Spleen (tissue), 11 donors: Measurements from ENCODE around the gene INSYN1. TPM values are rescaled to one million over a fixed set of nuclear protein-coding genes. Genes with fewer than 3 reads are reported as not detected.

Experiments used
- DNase-seq: peaks from one replicate; pipeline ENCODE4 v3.0.0-alpha.2; 2020
- H3K27ac ChIP-seq, 8 donors: fragments of 200-600 bp; sonication (generic) in 7 of 8; 1 replicate in 4 of 8; 2 replicates in 4 of 8; pipeline versions ENCODE4 v1.5.0 to v1.8.0; 2016 to 2021; ENCODE audit warnings: inconsistent platforms in 4 of 8, mild to moderate bottlenecking in 4 of 8, moderate library complexity in 1 of 8
- H3K27me3 ChIP-seq, 7 donors: fragments of 200-600 bp; sonication (generic) in 6 of 7; replicated peaks in 1 of 7; 1 replicate in 4 of 7; 2 replicates in 3 of 7; pipeline versions ENCODE4 v1.5.0 to v1.8.0; 2016 to 2021; ENCODE audit warnings: inconsistent platforms in 3 of 7, mild to moderate bottlenecking in 1 of 7
- H3K36me3 ChIP-seq, 6 donors: fragments of 200-600 bp; sonication (generic) in 5 of 6; 1 replicate in 4 of 6; 2 replicates in 2 of 6; pipeline versions ENCODE4 v1.5.0 to v1.8.0; 2016 to 2021; ENCODE audit warnings: inconsistent platforms in 2 of 6
- H3K4me1 ChIP-seq, 6 donors: fragments of 200-600 bp; sonication (generic) in 5 of 6; 1 replicate in 3 of 6; 2 replicates in 3 of 6; pipeline versions ENCODE4 v1.5.0 to v1.8.0; 2016 to 2021; ENCODE audit warnings: inconsistent platforms in 3 of 6
- H3K4me3 ChIP-seq, 8 donors: fragments of 200-600 bp; sonication (generic) in 7 of 8; 1 replicate in 4 of 8; 2 replicates in 4 of 8; pipeline versions ENCODE4 v1.5.0 to v1.8.0; 2016 to 2021; ENCODE audit warnings: inconsistent platforms in 4 of 8, mild to moderate bottlenecking in 4 of 8, moderate library complexity in 2 of 8
- H3K9me3 ChIP-seq, 8 donors: fragments of 200-600 bp; sonication (generic) in 7 of 8; 1 replicate in 4 of 8; 2 replicates in 4 of 8; pipeline versions ENCODE4 v1.5.0 to v1.8.0; 2016 to 2021; ENCODE audit warnings: inconsistent platforms in 4 of 8
- POLR2A ChIP-seq, 3 donors: fragments of 450-650 bp; IDR thresholded peaks; one replicate each; pipeline ENCODE4 v1.5.1; 2017; ENCODE audit warnings: antibody characterized with exemption in 3 of 3, mild to moderate bottlenecking in 1 of 3
- POLR2AphosphoS5 ChIP-seq, 3 donors: sonication (generic); formaldehyde crosslinking; IDR thresholded peaks; one replicate each; pipeline ENCODE4 v1.5.1; 2017; ENCODE audit warnings: antibody characterized with exemption in 3 of 3
- WGBS, 5 donors: extraction: QIAGEN DNeasy Blood & Tissue Kit in 3 of 5; methylation state at CpG; one replicate each; pipeline versions ENCODE4 v1.1.5 to v1.1.7; 2013 to 2018; 5-methylcytosine and 5-hydroxymethylcytosine counted together
- intact Hi-C: fragments of 100-400 bp; cut with DNase I; formaldehyde crosslinking; loops from one replicate; pipeline ENCODE4 v1.15.0; 2023; ENCODE audit warnings: low total_unique reads
- polyA plus RNA-seq, 3 donors: library from polyadenylated mRNA; stranded (reverse); fragments of 200-250 nt; gene quantifications; one replicate each; pipeline ENCODE4 v1.2.1, GENCODE V29; 2013
- total RNA-seq, 7 donors: library from RNA; depleted of rRNA in 3 of 7; stranded (reverse); fragments of >200 nt in 3 of 7; fragmentation: NEBNext Ultra II Directional in 4 of 7; extraction: Animal tissue kit (Norgen Biotek cat#: 25700) in 4 of 7; gene quantifications; one replicate each; pipeline versions ENCODE4 v1.1.0 to v1.2.1, GENCODE V29; 2016 to 2021
- TF ChIP-seq, protein P1 (sequence below), 11 experiments: fragments of 200-600 bp in 7 of 11; fragments of 450-650 bp in 4 of 11; sonication (generic) in 4 of 11; IDR thresholded peaks in 8 of 11; conservative IDR thresholded peaks in 3 of 11; 1 replicate in 7 of 11; 2 replicates in 4 of 11; pipeline versions ENCODE4 v1.4.0 to v1.8.0; 2016 to 2021; ENCODE audit warnings: antibody characterized with exemption in 11 of 11, inconsistent platforms in 4 of 11, mild to moderate bottlenecking in 1 of 11
- donor health status: healthy with polysubstance abuse.
- donor health status: DM: no; HTN: no; CAD: no; lungs with moderate emphysema.
- donor health status: DM: no; HTN: no; CAD: no.
- donor health status: Bipolar disorder and iron deficiency.
- donor health status: healthy.
- donor health status: DM: no; HTN: no; CAD: no.
- donor health status: DM: yes; HTN: yes; CAD: no.

The INSYN1 gene
- total and polyA plus RNA-seq, 10 donors = 0.11 to 2.8 (median 0.74) TPM; not detected in 1

DNA sequence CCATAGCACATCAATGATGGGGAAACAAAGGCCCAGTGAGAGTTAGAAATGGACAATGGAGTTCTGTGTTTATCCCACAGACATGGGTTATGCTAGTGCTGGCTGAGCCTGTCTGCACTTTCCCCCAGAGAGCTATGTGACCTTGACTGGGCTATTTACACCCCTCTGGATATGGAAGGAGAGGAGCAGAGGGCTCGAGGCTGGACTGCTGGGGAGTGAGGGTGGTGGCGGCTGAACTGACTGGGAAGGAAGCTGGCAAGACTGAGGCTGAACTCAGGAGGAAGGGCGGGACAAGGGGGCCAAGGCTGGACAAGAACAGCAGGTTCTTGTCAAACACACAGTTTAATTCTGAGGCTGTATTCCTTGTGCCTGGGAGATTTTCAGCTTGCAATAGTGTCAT is 10.8 kb upstream of the INSYN1 start:
- 42 to 56% (median 49%) methylated on average over 3 of the region's 3 CpGs for WGBS, 5 donors
- Histone ChIP-seq H3K9me3 (no peaks in the 10 kb centered on the region), H3K4me3 (no peak overlapping the region), H3K4me1 (peaks cover 0 to 11% (median 0%) of the 10 kb centered on the region in 6 donors), H3K27me3 (peaks cover 0 to 60% (median 3%) of the 10 kb centered on the region in 7 donors), H3K27ac (no peak overlapping the region), H3K36me3 (no peaks in the 10 kb centered on the region)
- TF ChIP-seq POLR2A (IDR thresholded peaks at IDR 0.05) (no peak), POLR2AphosphoS5 (IDR thresholded peaks at IDR 0.05) (peak in 1 of 3 donors; percentile 42)
- intact Hi-C loops = no loop called here
- no peak for DNase-seq

- no peak overlapping the region for H3K27ac ChIP-seq
- intact Hi-C loops = no loop called here
- no peaks in the 10 kb centered on the region for H3K9me3 ChIP-seq
- no peak overlapping the region for H3K4me3 ChIP-seq
- H3K27me3 ChIP-seq = peaks cover 0 to 73% (median 0%) of the 10 kb centered on the region in 7 donors
- TF ChIP-seq, protein P1, sequence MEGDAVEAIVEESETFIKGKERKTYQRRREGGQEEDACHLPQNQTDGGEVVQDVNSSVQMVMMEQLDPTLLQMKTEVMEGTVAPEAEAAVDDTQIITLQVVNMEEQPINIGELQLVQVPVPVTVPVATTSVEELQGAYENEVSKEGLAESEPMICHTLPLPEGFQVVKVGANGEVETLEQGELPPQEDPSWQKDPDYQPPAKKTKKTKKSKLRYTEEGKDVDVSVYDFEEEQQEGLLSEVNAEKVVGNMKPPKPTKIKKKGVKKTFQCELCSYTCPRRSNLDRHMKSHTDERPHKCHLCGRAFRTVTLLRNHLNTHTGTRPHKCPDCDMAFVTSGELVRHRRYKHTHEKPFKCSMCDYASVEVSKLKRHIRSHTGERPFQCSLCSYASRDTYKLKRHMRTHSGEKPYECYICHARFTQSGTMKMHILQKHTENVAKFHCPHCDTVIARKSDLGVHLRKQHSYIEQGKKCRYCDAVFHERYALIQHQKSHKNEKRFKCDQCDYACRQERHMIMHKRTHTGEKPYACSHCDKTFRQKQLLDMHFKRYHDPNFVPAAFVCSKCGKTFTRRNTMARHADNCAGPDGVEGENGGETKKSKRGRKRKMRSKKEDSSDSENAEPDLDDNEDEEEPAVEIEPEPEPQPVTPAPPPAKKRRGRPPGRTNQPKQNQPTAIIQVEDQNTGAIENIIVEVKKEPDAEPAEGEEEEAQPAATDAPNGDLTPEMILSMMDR (IDR thresholded peaks at IDR 0.05 in 8 of 11, conservative IDR thresholded peaks at IDR 0.05 in 3 of 11) = no peak
- TF ChIP-seq POLR2A (IDR thresholded peaks at IDR 0.05) (no peak), POLR2AphosphoS5 (IDR thresholded peaks at IDR 0.05) (no peak)
- no peak for DNase-seq
- no peaks in the 10 kb centered on the region for H3K36me3 ChIP-seq
- 52 to 64% (median 56%) methylated on average over 11 of the region's 11 CpGs for WGBS, 5 donors
- H3K4me1 ChIP-seq = peaks cover 0 to 16% (median 0%) of the 10 kb centered on the region in 6 donors
Observed at GRCh38 chr15:73760330-73761329, 7.5 kb upstream of the INSYN1 start.

GRCh38 chr15:73758461-73758860 is 5.3 kb upstream of the INSYN1 start:
- 46 to 64% (median 49%) methylated on average over 5 of the region's 5 CpGs for WGBS, 5 donors
- H3K36me3 ChIP-seq = no peaks in the 10 kb centered on the region
- no peak for DNase-seq
- intact Hi-C loops = no loop called here
- H3K4me1 ChIP-seq = peaks cover 0 to 6% (median under 1%) of the 10 kb centered on the region in 6 donors
- H3K27me3 ChIP-seq = peaks cover 0 to 94% (median 2%) of the 10 kb centered on the region in 7 donors
- TF ChIP-seq, protein P1 (IDR thresholded peaks at IDR 0.05 in 8 of 11, conservative IDR thresholded peaks at IDR 0.05 in 3 of 11) = no peak
- no peak for TF ChIP-seq POLR2AphosphoS5 (IDR thresholded peaks at IDR 0.05)
- TF ChIP-seq POLR2A (IDR thresholded peaks at IDR 0.05) = no peak
- no peak overlapping the region for H3K27ac ChIP-seq
- no peaks in the 10 kb centered on the region for H3K9me3 ChIP-seq
- H3K4me3 ChIP-seq = no peak overlapping the region

GRCh38 chr15:73757571-73757970 is 4.4 kb upstream of the INSYN1 start:
- no peaks in the 10 kb centered on the region for H3K9me3 ChIP-seq
- no peak for DNase-seq
- no peak overlapping the region for H3K4me3 ChIP-seq
- peaks cover 0 to 96% (median 9%) of the 10 kb centered on the region in 7 donors for H3K27me3 ChIP-seq
- intact Hi-C loops = no loop called here
- no peaks in the 10 kb centered on the region for H3K36me3 ChIP-seq
- no peak overlapping the region for H3K27ac ChIP-seq
- TF ChIP-seq, protein P1 (IDR thresholded peaks at IDR 0.05 in 8 of 11, conservative IDR thresholded peaks at IDR 0.05 in 3 of 11) = no peak
- TF ChIP-seq POLR2AphosphoS5 (IDR thresholded peaks at IDR 0.05) (no peak), POLR2A (IDR thresholded peaks at IDR 0.05) (no peak)
- H3K4me1 ChIP-seq = peaks cover 0 to 13% (median 6%) of the 10 kb centered on the region in 6 donors
